Tibial artery (tissue), 4 donors: ENCODE measurements around the gene RCC1.

ENCODE experiments used
- DNase-seq, 2 donors: peaks; one replicate each; pipeline ENCODE4 v3.0.0-alpha.2; 2019
- H3K27ac ChIP-seq, 2 donors: fragments of 200-600 bp; sonication (generic) in 1 of 2; 1 replicate in 1 of 2; 2 replicates in 1 of 2; pipeline ENCODE4 v1.5.1; 2018 to 2019; ENCODE audit warnings: mild to moderate bottlenecking in 1 of 2
- H3K27me3 ChIP-seq, 2 donors: fragments of 200-600 bp; sonication (generic) in 1 of 2; one replicate each; pipeline versions ENCODE4 v1.5.1 to v1.6.0; 2016 to 2019
- H3K36me3 ChIP-seq, 3 donors: fragments of 200-600 bp; sonication (generic) in 2 of 3; one replicate each; pipeline ENCODE4 v1.5.1; 2016 to 2019; ENCODE audit warnings: mild to moderate bottlenecking in 2 of 3
- H3K4me1 ChIP-seq, 4 donors: fragments of 200-600 bp; sonication (generic) in 2 of 4; 1 replicate in 3 of 4; 2 replicates in 1 of 4; pipeline ENCODE4 v1.5.1; 2016 to 2019
- H3K4me3 ChIP-seq, 2 donors: fragments of 200-600 bp; sonication (generic) in 1 of 2; 1 replicate in 1 of 2; 2 replicates in 1 of 2; pipeline ENCODE4 v1.5.1; 2018 to 2019; ENCODE audit warnings: mild to moderate bottlenecking in 2 of 2
- H3K9me3 ChIP-seq, 3 donors: fragments of 200-600 bp; sonication (generic) in 1 of 3; one replicate each; pipeline ENCODE4 v1.5.1; 2016 to 2019
- CTCF ChIP-seq, 2 experiments: fragments of 200-600 bp in 1 of 2; fragments of 450-650 bp in 1 of 2; IDR thresholded peaks; one replicate each; pipeline ENCODE4 v1.5.1; 2017 to 2019; ENCODE audit warnings: antibody characterized with exemption in 2 of 2, mild to moderate bottlenecking in 1 of 2, moderate library complexity in 1 of 2
- intact Hi-C: fragments of 100-400 bp; cut with DNase I; formaldehyde crosslinking; loops from one replicate; pipeline ENCODE4 v1.15.0; 2023; ENCODE audit warnings: low total_unique reads

The RCC1 gene

GRCh38 chr1:28552758-28553663, 47.2 kb downstream of the RCC1 start, which contains the start of gene TRNAU1AP:
Gene TRNAU1AP, plus strand, starts transcription at chr1:28553085. Its CDS starts 26 bp downstream, at chr1:28553111.
- Histone ChIP-seq H3K4me1 (peaks cover 0 to 18% (median 7%) of the 10 kb centered on the region in 4 donors), H3K36me3 (peaks cover 15 to 31% (median 15%) of the 10 kb centered on the region in 3 donors), H3K9me3 (no peaks in the 10 kb centered on the region), H3K27me3 (no peaks in the 10 kb centered on the region), H3K4me3 (peak within 1 kb of the TSS; percentile 82 to 95), H3K27ac (peak within 1 kb of the TSS; percentile 90 to 97)
- intact Hi-C loops: loop anchor here (5.0 kb wide), 1 partner anchor 36 kb away; no protein-coding TSS in a partner anchor
- TF ChIP-seq CTCF (IDR thresholded peaks at IDR 0.05): peak in 1 of 2 experiments; percentile 8
- peak; percentile 96 to 98 for DNase-seq

- no peak for TF ChIP-seq CTCF (IDR thresholded peaks at IDR 0.05)
- no peak overlapping the region for H3K4me3 ChIP-seq
- H3K36me3 ChIP-seq: peaks cover 73 to 100% (median 94%) of the 10 kb centered on the region in 3 donors
- H3K4me1 ChIP-seq: no peaks in the 10 kb centered on the region
- H3K27ac ChIP-seq: no peak overlapping the region
- DNase-seq: no peak
- H3K9me3 ChIP-seq: no peaks in the 10 kb centered on the region
- no peaks in the 10 kb centered on the region for H3K27me3 ChIP-seq
- intact Hi-C loops: no loop called here
Observed at GRCh38 chr1:28560886-28561285, 55.0 kb downstream of the RCC1 start.

- intact Hi-C loops: no loop called here
Observed at GRCh38 chr1:28564310-28564709, 58.5 kb downstream of the RCC1 start.

GRCh38 chr1:28565040-28565439, 59.2 kb downstream of the RCC1 start:
- Histone ChIP-seq H3K36me3 (peaks cover 80 to 100% (median 97%) of the 10 kb centered on the region in 3 donors), H3K9me3 (no peaks in the 10 kb centered on the region), H3K27ac (no peak overlapping the region), H3K27me3 (no peaks in the 10 kb centered on the region), H3K4me1 (no peaks in the 10 kb centered on the region), H3K4me3 (no peak overlapping the region)
- no peak for TF ChIP-seq CTCF (IDR thresholded peaks at IDR 0.05)
- intact Hi-C loops: no loop called here
- no peak for DNase-seq

More at GRCh38 chr1:28564310-28564709, 58.5 kb downstream of the RCC1 start:
- no peak overlapping the region for H3K27ac ChIP-seq
- no peak for DNase-seq
- peaks cover 86 to 100% (median 100%) of the 10 kb centered on the region in 3 donors for H3K36me3 ChIP-seq
- no peaks in the 10 kb centered on the region for H3K9me3 ChIP-seq
- no peak for TF ChIP-seq CTCF (IDR thresholded peaks at IDR 0.05)
- H3K4me1 ChIP-seq: no peaks in the 10 kb centered on the region
- no peaks in the 10 kb centered on the region for H3K27me3 ChIP-seq
- H3K4me3 ChIP-seq: no peak overlapping the region

GRCh38 chr1:28565726-28566125, 59.9 kb downstream of the RCC1 start:
- no peak for DNase-seq
- intact Hi-C loops: no loop called here
- Histone ChIP-seq H3K4me3 (no peak overlapping the region), H3K9me3 (no peaks in the 10 kb centered on the region), H3K27ac (no peak overlapping the region), H3K4me1 (no peaks in the 10 kb centered on the region), H3K27me3 (no peaks in the 10 kb centered on the region), H3K36me3 (peaks cover 77 to 100% (median 97%) of the 10 kb centered on the region in 3 donors)
- TF ChIP-seq CTCF (IDR thresholded peaks at IDR 0.05): no peak
